Left forelimb (tissue), 1 donor: Measurements from ENCODE around the gene KCNH3.
"Not testable (repeated sequence)": the region's sequence is repeated elsewhere in the genome, so short reads cannot be mapped to it uniquely, and the experiment has no call there.

Experiments
- DNase-seq: peaks from one replicate; pipeline ENCODE4 v3.0.0-alpha.2; 2018; ENCODE audit warnings: low spot score

Gene KCNH3

DNA sequence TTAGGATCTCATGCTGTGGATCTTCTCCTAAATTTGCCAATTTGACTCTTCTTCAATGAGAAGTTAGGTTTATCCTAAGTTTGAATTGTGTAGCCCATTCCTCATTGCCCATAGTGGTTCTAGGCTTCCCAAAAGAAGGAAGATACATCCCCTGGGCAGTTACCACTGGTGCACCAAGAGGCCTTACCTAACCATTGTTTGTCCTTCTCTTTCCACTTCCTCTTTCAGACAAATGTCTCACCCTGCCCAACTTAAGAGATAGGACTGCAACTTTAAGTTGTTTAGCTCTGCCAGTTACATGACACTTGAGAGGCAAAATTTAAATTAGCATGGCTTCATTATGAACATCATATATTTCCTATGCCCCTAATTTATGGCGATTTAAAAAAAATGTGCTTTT, 9.4 kb upstream of the KCNH3 start:
- no peak for DNase-seq

DNA sequence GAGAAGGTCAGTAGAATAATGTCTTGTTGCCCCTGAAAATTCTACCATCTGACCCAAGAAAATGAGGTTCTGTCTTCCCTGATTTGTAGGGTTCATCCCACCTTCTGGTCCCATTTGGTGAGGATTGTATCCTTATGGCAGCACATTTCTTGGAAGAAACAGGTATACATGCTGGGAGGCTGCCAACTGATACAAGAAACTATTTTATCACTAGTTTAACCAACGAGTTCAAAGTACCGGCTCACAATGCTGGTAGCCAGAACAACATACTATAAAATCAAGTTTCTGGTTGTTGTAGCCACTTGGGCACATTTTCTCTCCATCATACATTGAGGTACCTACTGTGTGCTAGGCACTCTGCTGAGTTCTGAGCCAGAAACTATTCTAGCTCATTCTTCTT, 7.1 kb upstream of the KCNH3 start:
- no peak for DNase-seq

DNA sequence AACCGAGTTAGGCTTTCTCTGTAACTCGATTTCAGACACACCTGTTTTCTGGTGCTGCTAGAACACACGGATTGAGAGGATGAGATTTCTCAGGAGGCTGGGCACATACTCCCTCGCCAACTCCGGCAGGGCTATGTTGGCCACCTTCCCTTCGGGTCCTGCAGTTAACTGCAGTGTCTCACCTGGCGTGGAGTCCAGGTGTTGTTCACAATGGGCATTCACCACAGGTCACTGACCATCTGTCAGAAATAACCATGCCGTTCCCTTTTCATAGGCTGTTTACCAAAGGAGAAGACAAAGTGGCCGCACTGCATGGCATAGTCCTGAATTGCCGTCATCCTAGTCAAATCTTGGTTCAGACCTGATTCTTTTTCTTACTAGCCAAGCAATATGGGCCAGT, 5.5 kb upstream of the KCNH3 start:
- peak; percentile 26 for DNase-seq

DNA sequence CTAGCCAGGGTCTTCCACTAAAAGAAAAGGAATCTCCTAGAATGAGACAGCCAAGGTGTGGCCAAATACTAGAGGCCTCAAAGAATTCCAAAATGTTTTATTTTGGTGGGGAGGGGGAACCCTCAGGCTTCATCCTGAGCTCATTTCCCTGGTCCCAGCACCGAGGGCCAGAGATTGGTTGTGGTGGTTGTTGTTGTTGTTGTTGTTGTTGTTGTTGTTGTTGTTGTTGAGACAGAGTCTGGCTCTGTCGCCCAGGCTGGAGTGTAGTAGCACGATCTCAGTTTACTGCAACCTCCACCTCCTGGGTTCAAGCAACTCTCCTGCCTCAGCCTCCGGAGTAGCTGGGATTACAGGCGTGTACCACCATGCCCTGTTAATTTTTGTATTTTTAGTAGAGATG, 4.7 kb upstream of the KCNH3 start:
- not testable (repeated sequence) for DNase-seq

DNA sequence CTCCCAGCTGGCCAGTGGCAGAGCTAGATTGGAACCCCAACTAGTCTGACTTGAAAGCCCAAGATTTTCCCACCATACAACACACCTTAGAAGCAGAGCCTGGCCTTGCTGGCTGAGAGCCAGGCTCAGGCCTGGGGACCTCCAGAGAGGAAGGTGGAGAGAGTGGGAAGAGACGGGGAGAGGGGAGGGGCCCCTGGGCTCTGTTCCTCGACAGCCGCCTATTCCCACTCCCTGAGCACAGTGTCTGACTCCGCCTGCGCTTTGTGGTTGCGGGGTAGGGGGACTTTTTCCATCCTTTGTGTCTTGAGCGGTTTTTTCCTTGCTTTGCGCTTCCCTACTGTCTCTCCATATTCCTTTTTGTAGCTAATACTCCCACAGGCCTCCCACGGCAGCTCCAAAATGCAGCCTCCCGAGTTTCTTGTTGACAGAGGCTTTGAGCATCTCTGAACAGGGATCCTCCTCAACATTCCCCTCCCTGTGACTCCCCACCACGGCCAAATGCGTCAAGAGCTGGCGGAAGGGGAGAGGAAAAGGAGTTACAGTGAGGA, 4.0 kb upstream of the KCNH3 start:
- peak; percentile 59 for DNase-seq

DNA sequence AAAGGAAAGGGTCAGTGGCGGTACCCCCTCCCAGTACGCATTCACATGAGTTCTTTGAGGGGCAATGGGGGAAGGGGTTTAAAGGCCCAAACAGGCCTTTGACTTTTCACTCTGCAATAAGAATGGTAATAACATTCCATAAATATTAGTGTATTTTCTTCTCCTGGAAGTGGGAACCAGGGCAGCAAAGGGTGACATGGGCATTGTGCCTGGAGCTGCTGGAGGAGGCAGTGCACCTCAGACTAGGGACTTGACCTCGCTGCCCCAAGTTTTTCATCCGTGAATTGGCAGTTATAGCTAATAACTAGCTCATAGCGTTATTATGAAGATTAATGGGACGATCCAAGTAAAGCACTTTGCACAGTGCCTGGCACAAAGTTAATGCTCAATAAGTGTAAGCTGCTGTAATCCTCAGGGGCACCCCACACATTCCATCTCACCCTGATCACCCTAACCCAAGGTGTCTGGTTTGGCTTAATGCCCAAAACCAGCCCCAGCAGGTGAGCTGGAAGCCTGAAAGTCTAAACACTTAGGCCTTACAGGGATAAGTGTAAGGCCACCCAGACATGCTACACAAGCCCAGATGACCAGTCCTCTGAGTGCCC, 2.8 kb upstream of the KCNH3 start:
- DNase-seq = peak; percentile 28

DNA sequence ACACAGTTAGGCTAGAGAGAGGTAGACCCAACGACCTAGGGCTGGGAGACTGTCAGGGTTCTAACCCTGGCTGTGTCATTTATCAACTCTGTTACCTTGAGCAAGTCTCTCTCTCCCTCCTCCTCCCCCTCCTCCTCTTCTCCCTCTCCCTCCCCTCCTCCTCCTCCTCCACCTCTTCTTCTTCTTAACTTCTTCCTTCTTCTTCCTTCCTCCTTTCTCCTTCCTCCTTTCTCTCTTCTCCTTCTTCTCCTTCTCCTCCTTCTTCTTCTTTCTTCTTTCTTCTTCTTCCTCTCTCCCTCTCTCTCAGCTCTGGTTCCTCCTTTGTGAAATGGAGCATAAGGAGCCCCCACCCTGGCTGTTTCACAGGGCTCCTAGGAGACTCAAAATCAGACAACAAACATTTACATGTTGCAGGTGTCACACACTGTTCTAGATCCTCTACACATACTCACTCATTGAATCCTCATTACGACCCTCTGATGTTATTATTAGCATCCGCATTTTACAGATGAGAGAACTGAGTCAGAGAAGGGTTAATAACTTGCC, 2.2 kb upstream of the KCNH3 start:
- DNase-seq = peak; percentile 15

DNA sequence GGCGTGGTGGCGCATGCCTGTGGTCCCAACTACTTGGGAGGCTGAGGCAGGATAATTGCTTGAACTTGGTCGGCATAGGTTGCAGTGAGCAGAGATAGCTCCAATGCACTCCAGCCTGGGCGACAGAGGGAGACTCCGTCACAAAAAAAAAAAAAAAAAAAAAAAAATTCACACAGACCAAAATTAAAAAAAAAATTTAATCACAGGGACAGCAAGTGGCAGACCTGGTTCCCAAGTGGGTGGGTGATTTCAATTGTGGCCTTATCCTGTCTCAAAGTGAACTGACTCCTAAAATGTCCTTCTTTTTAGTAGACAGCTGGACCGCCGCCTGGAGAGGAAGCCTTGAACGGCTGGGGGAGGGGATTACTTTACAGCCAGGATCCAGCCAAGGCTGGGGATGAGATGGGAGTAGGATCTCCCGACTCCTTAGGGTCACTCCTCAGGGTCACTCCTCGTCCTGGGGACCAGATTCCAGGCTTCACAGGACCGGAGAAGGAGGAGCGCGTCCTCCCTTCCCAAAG, 1.5 kb upstream of the KCNH3 start:
- DNase-seq = peak; percentile 55

DNA sequence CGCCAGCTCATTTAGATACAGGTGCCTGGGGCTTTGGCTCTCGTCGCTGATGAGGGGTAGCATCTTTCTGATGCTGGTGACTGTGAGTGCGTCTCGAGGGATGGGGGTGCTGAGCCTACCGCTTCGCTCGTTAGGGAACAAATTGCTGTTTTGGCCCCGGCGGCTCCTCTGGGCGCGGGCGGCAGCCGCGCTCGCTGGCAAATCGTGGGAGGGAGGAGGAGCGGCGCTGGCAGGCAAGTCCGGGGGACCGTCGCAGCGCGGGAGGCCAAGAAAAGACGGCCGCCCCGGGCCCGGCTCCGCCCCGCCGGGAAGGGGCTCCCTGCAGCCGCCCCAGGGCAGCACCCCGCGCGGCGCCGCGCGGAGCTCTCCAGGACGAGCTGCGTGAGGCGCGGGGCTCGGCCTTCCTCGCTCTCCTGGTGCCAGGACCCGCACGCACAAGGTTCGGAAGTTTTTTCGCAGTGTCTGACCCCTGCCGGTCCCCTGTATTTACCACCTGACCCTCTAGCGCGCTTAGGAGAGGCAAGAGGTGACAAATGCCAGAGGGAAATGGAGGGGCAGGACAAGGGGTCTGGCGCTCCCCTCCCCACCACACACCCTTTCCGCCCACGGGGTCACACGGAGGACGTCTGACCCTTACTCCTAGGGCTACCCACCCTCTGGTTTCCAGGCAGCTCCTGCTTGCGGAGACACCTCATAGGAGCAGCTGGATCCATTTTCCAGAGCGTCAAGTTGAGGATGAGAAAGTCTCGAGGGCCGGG, 899 bp upstream of the KCNH3 start:
- peak; percentile 64 for DNase-seq

DNA sequence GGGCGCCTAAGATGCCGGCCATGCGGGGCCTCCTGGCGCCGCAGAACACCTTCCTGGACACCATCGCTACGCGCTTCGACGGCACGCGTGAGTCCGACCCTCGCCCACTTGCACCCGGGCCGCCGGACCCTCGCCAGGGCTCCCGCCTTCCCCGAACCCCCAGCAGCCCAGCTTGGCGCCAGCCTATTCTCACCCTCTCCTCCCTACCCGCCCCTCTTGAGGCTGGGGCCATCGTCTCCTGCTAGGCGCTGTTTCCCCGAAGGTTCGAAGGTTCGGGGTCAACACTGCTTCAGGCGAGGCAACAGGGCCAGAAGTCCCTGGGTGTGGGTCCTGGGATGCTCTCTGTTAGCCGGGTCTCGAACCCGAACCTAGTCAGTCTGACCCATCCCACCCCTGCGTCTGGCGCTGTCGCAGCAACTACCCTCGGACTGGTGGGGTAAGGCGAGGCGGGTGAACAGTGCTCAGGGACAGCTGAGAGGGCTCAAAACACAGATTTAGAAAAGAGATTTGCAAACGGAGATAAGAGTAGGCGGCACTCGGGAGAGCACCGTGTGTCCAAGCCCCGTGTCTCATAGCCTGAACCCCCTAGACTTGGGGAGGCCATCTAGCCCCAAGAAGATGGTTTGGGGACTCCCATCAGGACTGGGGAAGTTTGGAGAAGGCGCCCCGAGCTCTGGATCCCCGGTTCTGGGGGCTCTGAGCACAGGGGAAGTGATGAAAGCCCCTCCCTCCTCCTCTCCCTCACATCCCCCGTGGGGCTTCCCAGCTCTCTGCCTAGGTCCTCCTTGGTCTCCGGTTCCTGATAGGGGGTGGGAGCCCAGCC, 787 bp downstream of the KCNH3 start:
- DNase-seq = peak; percentile 45

DNA sequence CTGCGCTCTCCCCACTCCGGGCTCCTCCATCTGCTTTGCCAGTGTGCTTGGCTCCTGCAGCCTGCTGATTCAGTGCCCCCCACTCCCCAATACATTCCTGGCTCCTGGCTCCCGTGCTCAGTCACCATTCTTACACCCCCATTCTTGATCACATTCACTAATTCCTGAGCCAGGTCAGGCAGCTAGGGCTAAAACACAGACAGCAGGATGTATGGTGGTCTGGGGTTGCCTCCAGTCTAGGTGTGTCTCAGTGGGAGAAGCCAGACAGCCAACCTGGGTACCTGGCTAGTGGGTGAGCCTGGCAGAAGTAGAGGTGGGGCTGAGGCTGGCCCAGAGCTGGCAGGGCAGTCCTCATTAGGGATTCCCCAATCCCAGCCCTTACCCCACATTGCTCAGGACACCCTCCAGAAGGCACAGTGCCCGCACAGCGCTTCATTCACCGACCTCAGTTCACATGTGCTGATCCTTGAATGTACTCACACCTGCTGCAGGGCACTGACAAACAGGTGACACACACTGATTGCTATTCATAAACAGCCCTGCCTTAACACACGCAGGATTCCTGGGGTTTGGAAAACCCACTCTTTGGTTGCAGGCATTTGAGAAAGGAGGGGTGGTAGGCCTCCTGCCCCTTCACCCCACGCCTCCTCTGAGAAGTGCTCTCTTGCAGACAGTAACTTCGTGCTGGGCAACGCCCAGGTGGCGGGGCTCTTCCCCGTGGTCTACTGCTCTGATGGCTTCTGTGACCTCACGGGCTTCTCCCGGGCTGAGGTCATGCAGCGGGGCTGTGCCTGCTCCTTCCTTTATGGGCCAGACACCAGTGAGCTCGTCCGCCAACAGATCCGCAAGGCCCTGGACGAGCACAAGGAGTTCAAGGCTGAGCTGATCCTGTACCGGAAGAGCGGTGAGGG, 1.7 kb downstream of the KCNH3 start:
- DNase-seq = peak; percentile 58

DNA sequence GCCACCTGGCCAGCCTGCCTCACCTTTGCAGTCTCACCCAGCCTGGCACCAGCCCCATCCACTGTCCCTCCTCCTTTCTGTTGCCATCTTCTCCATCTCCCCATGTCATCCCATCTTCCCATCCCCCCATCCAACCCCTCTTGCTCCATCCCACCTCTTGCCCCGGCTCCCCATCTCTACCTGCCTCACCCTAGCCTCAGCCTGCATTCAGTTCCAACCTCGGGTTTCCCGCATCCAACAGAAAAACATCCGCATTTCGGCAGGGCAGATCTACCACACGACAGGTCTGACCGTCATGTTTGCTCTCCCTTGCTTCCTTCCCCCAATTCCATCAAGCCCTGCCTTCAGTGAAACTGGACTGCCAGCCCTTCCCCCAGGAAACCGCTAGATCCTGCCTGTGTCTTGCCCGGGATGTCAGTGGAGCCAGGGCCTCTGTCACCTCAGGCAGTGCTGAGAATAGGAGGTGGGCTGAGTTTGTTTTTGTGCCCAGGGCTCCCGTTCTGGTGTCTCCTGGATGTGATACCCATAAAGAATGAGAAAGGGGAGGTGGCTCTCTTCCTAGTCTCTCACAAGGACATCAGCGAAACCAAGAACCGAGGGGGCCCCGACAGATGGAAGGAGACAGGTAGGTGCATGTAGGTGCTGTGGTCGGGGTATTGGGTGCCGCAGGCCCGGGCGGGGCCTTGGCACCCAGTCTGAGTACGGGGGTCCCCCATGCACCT, 2.5 kb downstream of the KCNH3 start:
- DNase-seq = no peak

DNA sequence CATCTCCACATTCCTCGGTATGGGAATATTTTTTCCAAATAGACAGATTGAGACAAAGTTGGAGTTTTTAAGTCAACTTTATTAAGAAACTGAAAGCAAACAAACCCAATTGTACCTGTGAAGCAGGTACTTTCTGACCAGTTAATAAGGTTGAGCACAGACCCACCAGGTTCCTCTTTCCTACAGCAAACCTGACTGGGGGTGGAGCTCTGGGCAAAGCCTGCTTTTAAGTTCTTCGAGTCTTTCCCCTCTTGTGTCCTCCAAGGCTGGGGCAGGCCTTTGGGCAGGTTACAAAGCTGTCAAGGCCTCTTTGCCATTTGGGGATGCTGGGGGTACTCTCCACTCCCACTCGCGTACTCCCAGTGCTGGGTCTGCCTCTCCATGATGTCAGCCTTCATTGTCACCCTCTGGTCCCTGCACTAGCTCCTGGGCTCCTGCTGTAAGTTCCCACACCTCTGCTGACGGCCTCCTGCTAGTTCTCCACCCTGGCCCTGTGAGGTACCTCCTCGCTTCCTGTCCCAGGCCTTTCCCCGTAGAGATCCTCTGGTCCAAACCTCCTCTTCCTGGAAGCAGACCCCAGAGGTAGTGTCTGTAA, 3.2 kb downstream of the KCNH3 start:
- DNase-seq = no peak

DNA sequence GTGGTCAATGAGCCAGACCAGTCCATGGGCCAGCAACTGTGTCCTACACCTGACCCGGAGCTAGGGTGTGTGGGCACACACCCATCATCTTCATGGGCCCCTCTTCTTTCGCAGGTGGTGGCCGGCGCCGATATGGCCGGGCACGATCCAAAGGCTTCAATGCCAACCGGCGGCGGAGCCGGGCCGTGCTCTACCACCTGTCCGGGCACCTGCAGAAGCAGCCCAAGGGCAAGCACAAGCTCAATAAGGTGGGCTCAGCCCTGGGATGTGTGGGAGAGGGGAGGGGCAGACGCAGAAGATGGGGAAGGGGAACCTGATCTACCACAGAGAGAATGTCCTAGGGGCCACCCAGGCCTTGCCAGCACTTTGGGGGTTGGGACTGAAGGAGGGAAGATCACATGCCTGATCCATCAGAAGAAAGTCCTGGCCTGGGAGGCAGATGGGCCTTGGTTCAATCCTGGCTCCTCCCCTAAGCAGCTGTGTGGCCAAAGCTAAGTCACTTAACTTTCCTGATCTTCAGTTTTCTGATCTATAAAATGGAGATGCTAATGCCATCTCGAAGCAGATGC, 3.8 kb downstream of the KCNH3 start:
- DNase-seq = no peak

DNA sequence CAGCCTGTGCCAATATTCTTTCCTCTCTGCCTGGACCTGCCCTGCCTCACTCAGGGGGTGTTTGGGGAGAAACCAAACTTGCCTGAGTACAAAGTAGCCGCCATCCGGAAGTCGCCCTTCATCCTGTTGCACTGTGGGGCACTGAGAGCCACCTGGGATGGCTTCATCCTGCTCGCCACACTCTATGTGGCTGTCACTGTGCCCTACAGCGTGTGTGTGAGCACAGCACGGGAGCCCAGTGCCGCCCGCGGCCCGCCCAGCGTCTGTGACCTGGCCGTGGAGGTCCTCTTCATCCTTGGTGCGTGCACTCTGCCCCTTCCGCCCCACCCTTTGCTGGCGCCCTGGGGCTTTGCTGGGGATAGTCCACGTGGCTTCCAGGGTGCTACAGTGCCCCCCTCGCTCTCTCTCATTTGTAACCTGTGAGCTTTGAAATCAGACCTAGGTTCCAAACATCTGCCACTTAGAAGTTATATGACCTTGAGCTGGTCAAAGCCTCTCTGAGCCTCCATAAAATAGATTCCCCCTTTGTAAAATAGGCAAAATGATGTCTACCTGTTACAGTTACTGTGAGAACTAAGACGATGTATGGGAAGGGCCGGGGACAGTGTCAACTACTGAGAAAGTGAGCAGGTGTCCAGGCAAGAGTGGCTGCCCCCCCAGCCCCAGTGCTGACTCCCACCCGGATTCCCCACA, 4.5 kb downstream of the KCNH3 start:
- DNase-seq = no peak

DNA sequence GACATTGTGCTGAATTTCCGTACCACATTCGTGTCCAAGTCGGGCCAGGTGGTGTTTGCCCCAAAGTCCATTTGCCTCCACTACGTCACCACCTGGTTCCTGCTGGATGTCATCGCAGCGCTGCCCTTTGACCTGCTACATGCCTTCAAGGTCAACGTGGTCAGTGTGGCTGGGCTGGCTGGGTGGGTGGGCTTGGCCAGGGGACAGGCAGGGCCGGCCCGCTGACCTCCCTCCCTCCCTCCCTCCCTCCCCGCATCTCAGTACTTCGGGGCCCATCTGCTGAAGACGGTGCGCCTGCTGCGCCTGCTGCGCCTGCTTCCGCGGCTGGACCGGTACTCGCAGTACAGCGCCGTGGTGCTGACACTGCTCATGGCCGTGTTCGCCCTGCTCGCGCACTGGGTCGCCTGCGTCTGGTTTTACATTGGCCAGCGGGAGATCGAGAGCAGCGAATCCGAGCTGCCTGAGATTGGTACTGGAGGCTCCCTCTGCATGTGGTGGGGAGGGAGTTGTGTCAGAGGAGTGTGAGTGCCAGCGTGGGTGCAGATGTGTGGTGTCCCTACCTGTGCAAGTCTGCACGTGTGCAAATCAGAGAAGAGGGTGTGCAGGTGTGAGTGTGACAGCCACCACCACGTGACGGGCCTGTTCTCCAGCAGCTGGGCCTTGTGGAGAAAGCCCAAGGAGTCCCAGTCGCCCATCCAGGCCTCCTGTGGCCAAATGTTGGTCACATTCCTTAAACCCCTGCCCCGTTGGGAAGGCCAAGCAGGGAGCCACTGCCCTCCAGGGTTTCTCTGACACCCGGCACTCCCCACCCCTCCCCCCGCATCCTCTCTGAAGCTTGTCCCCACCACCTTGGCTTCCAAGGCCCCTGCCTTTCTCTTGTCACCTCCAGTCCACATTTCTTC, 5.3 kb downstream of the KCNH3 start:
- no peak for DNase-seq

DNA sequence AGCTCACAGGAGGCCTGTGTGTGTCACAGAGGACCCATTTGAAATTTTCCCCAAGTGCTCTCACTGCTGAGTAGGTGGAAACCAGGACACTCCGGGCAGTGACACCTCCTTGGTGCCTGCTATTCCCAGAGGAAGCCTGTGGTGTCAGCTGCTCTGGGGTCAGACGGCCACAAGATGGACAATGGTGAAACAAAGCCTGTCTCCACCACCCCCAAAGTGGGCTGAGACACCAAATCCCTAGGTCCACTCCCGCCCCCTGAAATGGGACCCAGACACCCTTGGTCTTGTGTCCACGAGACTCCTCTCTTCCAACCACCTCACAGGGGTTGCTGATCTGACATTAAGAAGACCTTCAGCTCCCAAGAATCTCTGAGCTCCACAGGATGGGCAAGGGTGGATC, 7.0 kb downstream of the KCNH3 start:
- DNase-seq = no peak

DNA sequence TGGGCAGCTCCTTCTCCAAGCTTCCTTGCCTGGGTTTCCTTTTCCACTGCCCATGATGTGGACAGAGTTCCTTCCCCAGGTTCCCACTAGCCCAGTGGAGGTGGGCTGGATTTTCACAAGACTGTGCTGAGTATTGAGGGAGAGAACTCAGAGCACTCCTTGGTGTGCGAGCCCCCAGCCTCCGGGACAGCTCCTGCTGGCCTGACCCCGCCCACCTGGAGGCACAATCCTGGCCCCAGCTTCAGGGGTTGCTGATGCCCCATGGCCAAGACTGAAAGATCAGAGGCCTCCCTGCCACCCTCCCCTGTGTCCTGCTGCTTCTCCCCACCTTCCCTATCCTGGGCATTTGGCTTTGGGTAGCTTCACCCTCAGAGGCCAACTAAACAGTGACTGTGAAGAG, 7.7 kb downstream of the KCNH3 start:
- no peak for DNase-seq
